GM19240 (cell line): Measurements from ENCODE around the gene ANLN.
"Not testable (repeated sequence)": the region's sequence is repeated elsewhere in the genome, so short reads cannot be mapped to it uniquely, and the experiment has no call there.

Experiments
- DNase-seq: peaks from one replicate; pipeline ENCODE4 v3.0.0; 2011; ENCODE audit warnings: low spot score; ENCODE audit not compliant: insufficient read length

Gene ANLN

GRCh38 chr7:36460811-36461429 lies 71.3 kb downstream of the ANLN start:
- DNase-seq = no peak

GRCh38 chr7:36462551-36463137 lies 73.0 kb downstream of the ANLN start:
- no peak for DNase-seq

- DNase-seq = no peak
Measured at GRCh38 chr7:36464271-36464670, 74.6 kb downstream of the ANLN start.

- not testable (repeated sequence) for DNase-seq
Measured at GRCh38 chr7:36466001-36466400, 76.3 kb downstream of the ANLN start.

GRCh38 chr7:36468370-36469101 lies 78.9 kb downstream of the ANLN start:
- no peak for DNase-seq

GRCh38 chr7:36469236-36469635 lies 79.6 kb downstream of the ANLN start:
- DNase-seq = no peak

- DNase-seq = no peak
Measured at GRCh38 chr7:36472141-36472729, 82.6 kb downstream of the ANLN start.

- DNase-seq = no peak
Measured at GRCh38 chr7:36473454-36474282, 84.0 kb downstream of the ANLN start.

GRCh38 chr7:36474283-36475010 lies 84.8 kb downstream of the ANLN start:
- no peak for DNase-seq

GRCh38 chr7:36475011-36475342 lies 85.3 kb downstream of the ANLN start:
- no peak for DNase-seq

GRCh38 chr7:36475381-36475780 lies 85.7 kb downstream of the ANLN start:
- DNase-seq = no peak

GRCh38 chr7:36478745-36479144 lies 89.1 kb downstream of the ANLN start:
- DNase-seq = no peak

GRCh38 chr7:36483853-36484252 lies 94.2 kb downstream of the ANLN start:
- DNase-seq = not testable (repeated sequence)

GRCh38 chr7:36484265-36484664 lies 94.6 kb downstream of the ANLN start:
- DNase-seq = no peak

- no peak for DNase-seq
Measured at GRCh38 chr7:36486336-36486735, 96.7 kb downstream of the ANLN start.

GRCh38 chr7:36487756-36488336 lies 98.2 kb downstream of the ANLN start:
- no peak for DNase-seq

GRCh38 chr7:36488672-36489071 lies 99.0 kb downstream of the ANLN start:
- not testable (repeated sequence) for DNase-seq

GRCh38 chr7:36490419-36490830 lies 100.8 kb downstream of the ANLN start:
- no peak for DNase-seq

- no peak for DNase-seq
Measured at GRCh38 chr7:36491317-36491716, 101.7 kb downstream of the ANLN start.

- no peak for DNase-seq
Measured at GRCh38 chr7:36496576-36496975, 106.9 kb downstream of the ANLN start.

- not testable (repeated sequence) for DNase-seq
Measured at GRCh38 chr7:36497176-36497575, 107.5 kb downstream of the ANLN start.
